Fibroblast of the aortic adventitia (primary cell): ENCODE data around the gene CAPN10. TPM values are rescaled to one million over a fixed set of nuclear protein-coding genes. Genes with fewer than 3 reads are reported as not detected.

Experiments
- DNase-seq: peaks from one replicate; pipeline ENCODE4 v3.0.0-alpha.2; 2010; ENCODE audit warnings: low read depth
- H3K4me3 ChIP-seq: 2 replicates; pipeline ENCODE4 v1.5.1; 2011; ENCODE audit warnings: low read depth, mild to moderate bottlenecking, control low read depth, low read length, moderate library complexity
- total RNA-seq: library from RNA; depleted of rRNA; stranded (reverse); fragments of >200 nt; gene quantifications from 2 replicates; pipeline ENCODE4 v1.2.3, GENCODE V29; 2012; ENCODE audit warnings: low replicate concordance
- TF ChIP-seq, protein P1 (sequence below): IDR thresholded peaks from 2 replicates; pipeline ENCODE4 v1.5.1; 2011; ENCODE audit warnings: mild to moderate bottlenecking, low read length, control low read depth, inconsistent platforms; ENCODE audit not compliant: insufficient read depth

The CAPN10 gene
- total RNA-seq, 1 donor: 14.3 TPM

DNA sequence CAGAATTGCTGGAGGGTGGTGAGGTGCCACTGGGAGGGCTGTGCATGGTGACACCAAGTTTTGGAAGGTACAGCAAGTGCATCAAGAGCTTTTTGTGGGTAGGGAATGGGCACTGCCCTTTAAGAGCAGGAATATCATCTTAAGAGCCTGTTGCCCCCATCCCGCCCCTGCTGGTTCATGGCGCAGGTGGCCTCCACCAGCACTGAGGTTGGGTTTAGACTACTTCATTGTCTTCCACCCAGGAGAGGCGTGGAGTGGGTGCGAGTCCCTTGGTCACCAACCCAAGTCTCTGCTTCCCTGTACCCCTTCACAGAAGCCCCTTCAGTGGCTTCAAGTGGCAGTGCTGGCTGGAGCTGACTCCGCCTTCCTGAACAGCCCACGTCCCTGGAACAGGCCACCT is 10.5 kb upstream of the CAPN10 start:
- DNase-seq: no peak
- TF ChIP-seq, protein P1, sequence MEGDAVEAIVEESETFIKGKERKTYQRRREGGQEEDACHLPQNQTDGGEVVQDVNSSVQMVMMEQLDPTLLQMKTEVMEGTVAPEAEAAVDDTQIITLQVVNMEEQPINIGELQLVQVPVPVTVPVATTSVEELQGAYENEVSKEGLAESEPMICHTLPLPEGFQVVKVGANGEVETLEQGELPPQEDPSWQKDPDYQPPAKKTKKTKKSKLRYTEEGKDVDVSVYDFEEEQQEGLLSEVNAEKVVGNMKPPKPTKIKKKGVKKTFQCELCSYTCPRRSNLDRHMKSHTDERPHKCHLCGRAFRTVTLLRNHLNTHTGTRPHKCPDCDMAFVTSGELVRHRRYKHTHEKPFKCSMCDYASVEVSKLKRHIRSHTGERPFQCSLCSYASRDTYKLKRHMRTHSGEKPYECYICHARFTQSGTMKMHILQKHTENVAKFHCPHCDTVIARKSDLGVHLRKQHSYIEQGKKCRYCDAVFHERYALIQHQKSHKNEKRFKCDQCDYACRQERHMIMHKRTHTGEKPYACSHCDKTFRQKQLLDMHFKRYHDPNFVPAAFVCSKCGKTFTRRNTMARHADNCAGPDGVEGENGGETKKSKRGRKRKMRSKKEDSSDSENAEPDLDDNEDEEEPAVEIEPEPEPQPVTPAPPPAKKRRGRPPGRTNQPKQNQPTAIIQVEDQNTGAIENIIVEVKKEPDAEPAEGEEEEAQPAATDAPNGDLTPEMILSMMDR: no peak
- H3K4me3 ChIP-seq: no peak overlapping the region

DNA sequence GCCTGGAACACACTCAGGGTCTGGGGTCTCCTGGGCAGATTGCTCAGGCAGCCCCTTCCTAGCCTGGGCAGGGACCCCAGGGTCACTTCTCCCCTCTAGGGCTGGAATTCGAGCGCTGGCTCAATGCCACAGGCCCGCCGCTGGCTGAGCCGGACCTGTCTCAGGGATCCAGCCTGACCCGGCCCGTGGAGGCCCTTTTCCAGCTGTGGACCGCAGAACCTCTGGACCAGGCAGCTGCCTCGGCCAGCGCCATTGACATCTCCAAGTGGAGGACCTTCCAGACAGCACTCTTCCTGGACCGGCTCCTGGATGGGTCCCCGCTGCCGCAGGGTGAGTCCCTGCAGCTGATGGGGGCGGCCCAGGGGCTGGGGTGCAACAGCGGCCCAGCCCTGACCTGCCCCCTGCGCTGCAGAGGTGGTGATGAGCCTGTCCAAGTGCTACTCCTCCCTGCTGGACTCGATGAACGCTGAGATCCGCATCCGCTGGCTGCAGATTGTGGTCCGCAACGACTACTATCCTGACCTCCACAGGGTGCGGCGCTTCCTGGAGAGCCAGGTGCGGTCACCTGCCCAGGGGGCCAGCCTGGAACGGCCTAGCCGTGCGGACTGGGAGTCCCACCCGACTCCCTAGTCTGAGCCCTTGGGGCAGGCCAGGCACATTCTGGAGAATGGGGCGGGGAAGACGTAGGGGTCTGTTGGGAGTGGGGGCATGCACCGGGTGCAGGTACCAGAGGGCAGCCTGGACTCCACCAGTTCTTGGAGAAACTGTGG is 9.9 kb upstream of the CAPN10 start:
- TF ChIP-seq, protein P1: no peak
- H3K4me3 ChIP-seq: no peak overlapping the region
- no peak for DNase-seq

DNA sequence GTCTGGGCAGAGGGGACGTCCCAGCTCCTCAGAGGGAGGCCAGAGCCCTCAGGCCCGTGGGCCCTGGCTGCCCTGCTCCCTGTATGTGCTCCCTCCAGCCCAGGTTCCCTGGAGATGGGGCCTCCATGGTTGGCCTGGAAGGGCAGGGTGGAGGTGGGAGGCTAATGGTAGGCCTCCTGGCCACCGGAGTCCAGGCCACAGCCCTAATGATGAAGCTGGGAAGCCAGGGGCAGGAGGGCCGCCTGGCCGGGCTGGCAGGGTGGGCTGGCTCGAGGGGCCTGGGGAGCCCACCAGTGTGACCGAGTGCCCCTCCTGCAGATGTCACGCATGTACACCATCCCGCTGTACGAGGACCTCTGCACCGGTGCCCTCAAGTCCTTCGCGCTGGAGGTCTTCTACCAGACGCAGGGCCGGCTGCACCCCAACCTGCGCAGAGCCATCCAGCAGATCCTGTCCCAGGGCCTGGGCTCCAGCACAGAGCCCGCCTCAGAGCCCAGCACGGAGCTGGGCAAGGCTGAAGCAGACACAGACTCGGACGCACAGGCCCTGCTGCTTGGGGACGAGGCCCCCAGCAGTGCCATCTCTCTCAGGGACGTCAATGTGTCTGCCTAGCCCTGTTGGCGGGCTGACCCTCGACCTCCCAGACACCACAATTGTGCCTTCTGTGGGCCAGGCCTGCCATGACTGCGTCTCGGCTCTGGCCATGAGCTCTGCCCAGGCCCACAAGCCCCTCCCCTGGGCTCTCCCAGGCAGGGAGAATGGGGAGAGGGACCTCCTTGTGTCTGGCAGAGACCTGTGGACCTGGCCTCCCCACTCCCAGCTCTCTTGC is 9.0 kb upstream of the CAPN10 start:
- no peak for DNase-seq
- no peak overlapping the region for H3K4me3 ChIP-seq

DNA sequence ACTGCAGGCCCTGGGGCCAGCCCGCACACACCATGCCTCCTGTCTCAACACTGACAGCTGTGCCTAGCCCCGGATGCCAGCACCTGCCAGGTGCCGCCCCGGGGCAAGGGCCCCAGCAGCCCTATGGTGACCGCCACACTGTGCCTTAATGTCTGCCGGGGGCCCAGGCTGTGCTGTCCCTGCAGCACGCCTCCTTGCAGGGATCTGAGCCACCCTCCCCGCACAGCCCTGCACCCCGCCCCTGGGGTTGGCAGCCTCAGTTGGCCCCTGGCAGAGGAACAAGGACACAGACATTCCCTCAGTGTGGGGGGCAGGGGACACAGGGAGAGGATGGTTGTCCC is 8.5 kb upstream of the CAPN10 start:
- H3K4me3 ChIP-seq: no peak overlapping the region
- DNase-seq: no peak
- TF ChIP-seq, protein P1: no peak

More for the DNA sequence above, 9.0 kb upstream of the CAPN10 start:
- TF ChIP-seq, protein P1: no peak

DNA sequence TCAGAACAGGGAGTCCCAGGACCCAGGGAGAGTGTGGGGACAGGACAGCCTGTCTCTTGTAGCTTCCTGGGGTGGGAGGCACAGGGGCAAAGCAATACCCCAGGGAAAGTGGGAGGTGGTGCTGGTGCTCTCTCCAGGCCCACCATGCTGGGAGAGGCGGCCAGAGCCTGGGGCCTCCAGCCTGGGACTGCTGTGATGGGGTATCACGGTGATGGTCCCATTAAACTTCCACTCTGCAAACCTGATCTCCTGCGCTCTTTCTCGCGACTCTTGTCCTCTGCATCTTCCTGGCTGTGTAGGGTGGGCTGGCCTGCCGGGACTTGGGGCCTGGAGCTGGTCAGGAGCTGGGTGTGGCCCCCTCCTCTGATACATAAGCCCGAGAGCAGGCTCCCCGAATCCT is 8.0 kb upstream of the CAPN10 start:
- DNase-seq: no peak
- no peak overlapping the region for H3K4me3 ChIP-seq
- TF ChIP-seq, protein P1: no peak

DNA sequence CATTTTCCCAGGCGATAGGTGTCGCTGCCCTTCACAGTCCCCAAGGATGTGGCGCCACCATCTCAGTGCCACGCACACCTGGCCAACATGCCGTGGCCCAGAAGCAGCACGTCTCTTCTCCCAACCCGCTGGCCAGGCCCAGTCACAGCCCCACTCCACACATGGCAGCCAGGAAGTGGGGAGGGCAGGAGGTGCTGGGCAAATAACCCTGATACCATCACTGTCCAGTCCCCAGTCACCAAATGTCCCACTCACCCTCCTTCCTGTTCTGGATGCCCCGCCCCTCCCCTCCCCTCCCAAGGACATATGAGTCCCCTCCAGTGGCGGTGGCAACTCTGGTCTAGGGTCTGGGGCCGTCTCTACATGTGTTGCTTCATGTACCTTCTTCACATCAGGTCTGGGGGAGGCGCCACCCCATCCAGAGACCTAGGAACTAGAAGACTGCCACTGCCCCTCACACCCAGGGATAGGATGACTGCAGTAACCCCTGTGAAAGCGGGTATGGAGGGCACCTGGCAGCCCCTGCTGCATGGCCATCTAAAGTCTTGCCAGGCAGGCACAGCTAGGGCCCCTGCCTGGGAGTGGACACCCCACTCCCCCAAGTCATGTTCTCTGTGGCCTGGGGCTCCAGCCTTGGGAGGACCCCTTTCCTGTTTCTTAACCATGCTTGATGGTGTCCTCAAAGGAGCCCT is 7.3 kb upstream of the CAPN10 start:
- H3K4me3 ChIP-seq: no peak overlapping the region
- TF ChIP-seq, protein P1: no peak
- DNase-seq: no peak
